Stimulated activated CD4-positive, alpha-beta T cell treated with anti-CD3 and anti-CD28 coated beads, TNF-alpha, amount 100 ng/mL, for 48 hours (primary cell): ENCODE data around the gene LHX5.

ENCODE experiments used
- DNase-seq, 3 donors: peaks; one replicate each; pipeline ENCODE4 v3.0.0-alpha.2; 2020; ENCODE audit warnings: low read depth in 3 of 3

LHX5 gene

DNA sequence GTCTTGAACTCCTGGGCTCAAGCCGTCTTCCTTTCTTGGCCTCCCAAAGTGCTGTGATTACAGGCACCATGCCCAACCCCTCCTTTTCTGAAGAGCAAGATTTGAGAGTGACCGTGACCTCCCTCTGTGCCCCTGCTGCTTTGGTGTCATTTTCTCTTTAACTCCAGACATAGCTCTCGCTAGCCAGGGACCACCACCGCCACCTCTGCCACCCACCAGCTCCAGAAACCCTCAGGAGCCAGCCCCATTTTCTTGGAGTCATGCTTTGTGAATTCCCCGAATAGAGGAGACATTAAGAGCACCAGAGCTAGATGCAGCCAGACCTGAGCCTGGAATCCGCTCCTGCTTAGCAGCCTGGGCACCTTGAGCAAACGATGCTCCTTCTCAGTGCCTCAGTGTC, 31.3 kb downstream of the LHX5 start:
- no peak for DNase-seq

DNA sequence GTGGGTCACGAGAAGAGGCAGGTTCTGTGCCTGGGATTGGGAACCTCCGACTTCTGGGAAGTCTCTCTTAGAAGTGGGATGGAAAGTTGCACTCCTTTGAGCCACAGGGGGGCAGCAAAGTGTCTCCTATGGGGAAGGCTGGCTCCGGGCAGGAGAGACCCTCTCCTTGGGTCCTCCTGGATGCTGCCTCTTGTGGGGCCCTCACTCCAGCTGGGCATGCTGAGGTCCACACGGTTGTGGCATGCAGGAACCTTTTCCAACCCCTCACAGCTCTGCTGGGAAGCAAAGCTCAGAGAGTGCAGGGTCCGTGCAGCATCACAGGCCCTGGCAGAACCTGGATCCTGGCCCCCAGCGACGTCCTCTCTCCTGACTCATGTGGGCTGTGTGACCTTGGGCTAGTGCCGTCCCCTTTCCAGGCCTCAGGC, 32.1 kb downstream of the LHX5 start:
- DNase-seq = no peak

GRCh38 chr12:113439301-113439597, 32.4 kb downstream of the LHX5 start:
- DNase-seq = no peak

DNA sequence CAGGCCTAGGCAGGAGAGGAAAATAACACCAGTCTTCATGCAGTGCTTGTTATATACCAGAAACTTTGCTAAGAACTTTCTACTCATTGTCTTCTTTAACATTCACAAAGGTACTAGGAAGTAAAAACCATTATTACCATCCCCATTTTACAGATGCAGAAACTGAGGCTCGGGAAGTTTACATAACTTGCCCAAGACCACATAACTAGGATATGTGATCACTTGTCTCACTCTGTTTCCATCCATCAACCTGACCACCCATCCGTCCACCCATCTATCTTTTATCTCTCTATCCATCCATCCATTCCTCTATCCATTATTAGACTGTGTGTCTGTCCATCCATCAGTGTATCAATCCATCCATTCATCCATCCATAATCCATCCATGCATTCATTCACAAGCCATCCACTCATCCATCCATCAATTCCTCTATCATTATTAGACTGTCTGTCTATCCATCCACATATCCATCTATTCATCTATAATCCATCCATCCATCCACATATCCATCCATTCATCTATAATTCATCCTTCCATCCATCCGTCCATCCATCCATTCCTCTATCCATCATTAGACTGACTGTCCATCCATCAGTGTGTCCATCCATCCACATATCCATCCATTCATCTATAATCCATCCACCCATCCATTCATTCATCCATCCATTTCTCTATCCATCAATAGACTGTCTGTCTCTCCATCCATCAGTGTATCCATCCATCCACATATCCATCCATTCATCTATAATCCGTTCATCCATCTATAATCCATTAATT, 33.0 kb downstream of the LHX5 start:
- no peak for DNase-seq

- no peak for DNase-seq
Observed at GRCh38 chr12:113437729-113438100, 34.0 kb downstream of the LHX5 start.

- no peak for DNase-seq
Observed at GRCh38 chr12:113436993-113437728, 34.5 kb downstream of the LHX5 start.

DNA sequence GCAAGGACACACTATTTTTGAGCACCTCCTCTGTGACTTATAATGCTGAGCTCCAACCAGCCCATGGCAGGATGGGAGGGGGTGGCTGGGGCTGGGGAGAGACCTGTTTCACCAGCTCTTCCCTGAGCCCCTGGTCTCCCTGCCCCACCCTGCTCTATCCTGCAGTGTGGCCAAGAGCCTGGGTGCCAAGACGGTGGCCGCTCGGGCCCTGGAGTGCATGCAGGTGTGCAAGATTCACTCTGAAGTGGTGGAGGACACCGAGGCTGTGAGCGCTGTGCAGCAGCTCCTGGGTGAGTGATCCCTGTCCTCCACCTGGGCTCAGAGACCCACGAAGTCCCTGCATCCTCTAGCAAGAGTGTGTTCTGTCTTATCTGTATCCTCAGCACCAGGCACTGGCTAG, 35.1 kb downstream of the LHX5 start:
- DNase-seq = no peak

GRCh38 chr12:113435367-113435766, 36.3 kb downstream of the LHX5 start:
- DNase-seq = no peak

- DNase-seq = no peak
Observed at GRCh38 chr12:113432986-113433385, 38.7 kb downstream of the LHX5 start.

- DNase-seq = no peak
Observed at GRCh38 chr12:113428482-113428881, 43.2 kb downstream of the LHX5 start.

GRCh38 chr12:113427882-113428281, 43.8 kb downstream of the LHX5 start:
- DNase-seq = no peak

DNA sequence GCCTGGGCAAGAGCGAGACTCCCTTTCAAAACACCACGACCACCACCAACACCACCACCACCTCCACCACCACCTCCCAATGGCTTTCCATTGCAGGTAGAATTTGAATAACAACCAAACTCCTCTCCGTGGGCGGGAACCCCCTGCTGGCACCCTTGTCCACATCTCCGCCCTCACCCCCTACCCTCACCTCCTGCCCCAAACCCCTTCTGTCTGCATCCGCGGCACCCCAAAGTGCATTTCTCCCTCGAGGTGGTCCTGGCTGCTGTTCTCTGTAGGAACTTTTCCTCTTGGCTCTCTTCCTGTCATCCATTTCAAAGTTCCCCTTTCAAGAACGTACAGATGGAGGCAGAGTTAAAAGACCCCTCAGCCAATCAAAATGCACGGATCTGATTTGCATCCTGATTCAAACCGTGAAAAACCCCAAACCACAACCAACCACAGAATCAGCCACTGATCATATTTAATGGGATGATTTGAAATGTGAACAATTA, 45.7 kb downstream of the LHX5 start:
- DNase-seq = no peak

GRCh38 chr12:113424915-113425823, 46.5 kb downstream of the LHX5 start:
- DNase-seq = peak; percentile 8 to 50 (median 29)

DNA sequence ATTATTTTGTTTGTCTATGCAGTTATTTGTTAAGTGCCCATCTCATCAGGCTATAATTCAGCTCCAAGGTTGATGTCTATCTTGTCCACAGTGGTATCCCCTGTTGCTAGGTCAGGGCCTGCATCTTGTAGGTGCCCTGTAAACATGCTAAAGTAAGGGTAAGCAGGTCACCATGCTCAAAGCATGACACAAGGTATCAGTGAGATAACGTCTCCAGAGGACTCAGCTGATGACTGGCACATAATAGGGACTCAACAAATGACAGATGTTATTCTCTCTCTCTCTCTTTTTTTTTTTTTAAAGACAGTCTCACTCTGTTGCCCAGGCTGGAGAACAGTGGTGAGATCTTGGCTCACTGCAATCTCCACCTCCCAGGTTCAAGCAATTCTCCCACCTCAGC, 47.2 kb downstream of the LHX5 start:
- DNase-seq = no peak

DNA sequence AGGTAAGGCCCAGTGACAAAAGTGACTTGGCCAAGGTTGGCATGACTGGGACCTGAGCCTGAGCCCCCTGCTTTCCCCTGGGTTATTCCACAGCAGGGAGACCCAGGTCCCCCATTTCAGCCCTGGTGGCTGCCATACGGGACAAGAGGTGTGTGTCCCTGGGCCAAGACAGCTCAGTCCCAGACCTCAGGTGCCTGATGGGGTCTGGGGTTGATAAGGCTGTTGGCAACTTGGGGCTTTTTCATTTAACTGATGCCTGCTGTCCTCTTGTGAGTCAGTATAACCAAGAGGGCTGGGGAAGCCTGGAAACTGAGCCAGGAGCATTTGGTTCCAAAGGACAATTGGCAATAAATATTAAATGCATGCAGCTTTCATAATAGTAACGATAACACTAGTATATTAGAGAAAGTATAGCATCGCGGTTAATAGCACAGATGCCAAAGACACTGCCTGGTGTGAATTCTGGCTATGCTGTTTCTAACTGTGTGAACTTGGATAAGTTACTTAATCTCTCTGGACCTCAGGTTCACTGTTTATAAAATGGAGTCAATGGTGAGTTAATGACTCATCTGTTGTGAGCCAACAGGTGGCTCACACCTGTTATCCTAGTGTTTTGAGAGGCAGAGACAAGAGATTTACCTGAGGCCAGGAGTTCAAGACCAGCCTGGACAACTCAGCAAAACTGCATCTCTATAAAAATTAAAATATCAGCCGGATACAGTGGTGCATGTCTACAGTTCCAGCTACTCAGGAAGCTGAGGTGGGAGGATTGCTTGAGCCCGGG, 48.6 kb downstream of the LHX5 start:
- no peak for DNase-seq

DNA sequence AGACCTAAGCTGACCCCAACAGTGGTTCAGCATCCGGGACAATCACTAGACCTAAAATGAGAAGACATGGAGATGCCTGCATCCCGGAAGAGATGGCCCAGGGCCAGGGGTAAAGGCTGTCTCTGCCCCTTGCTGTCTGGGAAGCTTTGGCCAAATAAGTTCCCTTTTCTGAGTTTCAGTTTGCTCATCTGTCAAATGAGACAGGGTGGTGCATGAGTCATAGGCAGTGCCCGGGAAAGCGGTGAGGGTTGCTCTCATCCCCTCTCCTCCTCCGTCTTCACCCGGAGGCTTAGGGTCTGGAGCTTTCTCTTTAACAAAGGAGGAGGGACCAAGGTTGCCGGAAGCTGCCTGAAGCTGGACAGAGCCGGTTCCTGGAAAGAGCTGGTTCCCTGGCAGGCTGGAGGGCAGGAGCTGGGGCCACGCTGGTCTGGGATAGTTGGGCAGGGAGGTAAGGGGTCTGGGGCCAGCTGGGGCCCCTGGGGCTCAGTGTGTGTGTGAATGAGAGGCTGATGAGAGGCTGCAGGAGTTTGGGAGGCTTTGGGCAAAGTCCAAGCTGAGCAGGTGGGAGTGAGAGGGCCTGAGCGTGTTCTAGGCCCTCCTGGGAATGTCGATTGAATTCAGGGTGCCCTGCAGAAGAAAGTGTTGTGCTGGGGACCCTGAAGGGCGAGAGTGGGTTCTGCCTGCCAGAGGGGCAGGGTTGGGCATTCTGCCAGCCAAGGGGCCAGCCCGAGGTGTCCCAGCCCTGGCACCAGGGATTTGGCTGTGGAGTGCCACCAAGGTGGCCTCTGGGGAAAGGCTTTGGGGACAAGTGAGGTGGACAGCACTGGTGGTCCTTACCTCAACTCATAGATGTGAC, 49.4 kb downstream of the LHX5 start, which contains the start of gene SDSL:
SDSL (plus strand) TSS at position 351 of the 856 bp plus-strand sequence. CDS start 5,603 bp downstream, outside the sequence.
- peak in 2 of 3 donors; percentile 8 to 23 for DNase-seq

GRCh38 chr12:113420996-113421595, 50.6 kb downstream of the LHX5 start:
- DNase-seq = no peak

- no peak for DNase-seq
Observed at GRCh38 chr12:113418213-113418879, 53.3 kb downstream of the LHX5 start.

DNA sequence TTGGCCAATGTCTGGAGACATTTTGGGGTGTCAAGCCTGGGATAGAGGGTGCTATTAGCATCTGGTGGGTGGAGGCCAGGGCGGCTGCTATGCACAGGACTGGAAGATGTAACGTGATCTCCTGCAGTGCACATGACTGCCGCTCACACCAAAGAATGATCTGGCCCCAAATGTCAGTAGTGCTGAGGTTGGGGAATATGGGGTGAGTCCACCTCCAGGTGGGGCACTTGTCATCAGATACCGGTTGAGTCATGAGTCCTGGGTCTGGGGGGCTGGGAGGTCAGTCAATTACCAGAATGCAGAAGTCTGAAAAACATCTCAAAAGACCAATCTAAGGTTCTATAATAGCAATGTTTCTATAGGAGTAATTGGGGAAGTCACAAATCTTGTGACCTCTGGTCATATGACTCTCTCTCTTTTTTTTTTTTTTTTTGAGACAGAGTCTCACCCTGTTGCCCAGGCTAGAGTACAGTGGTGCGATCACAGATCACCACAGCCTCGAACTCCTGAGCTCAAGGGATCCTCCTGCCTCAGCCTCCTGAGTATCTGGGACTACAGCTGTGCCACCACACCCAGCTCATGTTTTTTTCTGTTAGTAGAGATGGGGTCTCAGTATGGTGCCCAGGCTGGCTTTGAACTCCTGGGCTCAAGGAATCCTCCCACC, 55.4 kb downstream of the LHX5 start:
- no peak for DNase-seq
